Peyer's patch (tissue), 4 donors: ENCODE measurements around the gene FGD5.

ENCODE experiments used
- POLR2A ChIP-seq, 2 donors: fragments of 450-650 bp; IDR thresholded peaks; one replicate each; pipeline ENCODE4 v1.5.1; 2017; ENCODE audit warnings: antibody characterized with exemption in 2 of 2, mild to moderate bottlenecking in 2 of 2, moderate library complexity in 2 of 2
- TF ChIP-seq, protein P1 (sequence below), 6 experiments: fragments of 450-650 bp in 4 of 6; fragments of 200-600 bp in 2 of 6; sonication (generic) in 1 of 6; IDR thresholded peaks; one replicate each; pipeline ENCODE4 v1.5.1; 2017 to 2019; ENCODE audit warnings: antibody characterized with exemption in 6 of 6, mild to moderate bottlenecking in 3 of 6, moderate library complexity in 1 of 6

DNA sequence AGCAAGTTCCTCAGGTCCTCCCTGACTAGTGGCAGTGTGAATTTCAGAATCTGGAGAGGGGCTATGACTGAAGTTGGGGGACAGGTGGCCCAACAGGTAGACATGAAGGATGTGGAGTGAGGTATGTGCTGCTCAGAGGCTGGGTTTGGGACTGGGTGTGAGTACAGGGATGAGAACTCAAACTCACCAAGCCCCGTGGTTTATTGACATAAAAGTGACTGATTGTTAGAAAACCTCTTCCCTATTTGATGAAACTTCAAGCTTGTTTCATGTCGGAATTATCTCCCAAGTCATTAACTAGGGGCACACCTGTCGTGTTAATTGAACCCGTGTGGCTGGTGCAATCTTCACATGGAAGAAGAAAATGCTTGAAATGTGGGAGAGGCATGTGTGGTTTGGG is 27.1 kb downstream of the FGD5 start:
- TF ChIP-seq POLR2A (IDR thresholded peaks at IDR 0.05) = no peak
- TF ChIP-seq, protein P1, sequence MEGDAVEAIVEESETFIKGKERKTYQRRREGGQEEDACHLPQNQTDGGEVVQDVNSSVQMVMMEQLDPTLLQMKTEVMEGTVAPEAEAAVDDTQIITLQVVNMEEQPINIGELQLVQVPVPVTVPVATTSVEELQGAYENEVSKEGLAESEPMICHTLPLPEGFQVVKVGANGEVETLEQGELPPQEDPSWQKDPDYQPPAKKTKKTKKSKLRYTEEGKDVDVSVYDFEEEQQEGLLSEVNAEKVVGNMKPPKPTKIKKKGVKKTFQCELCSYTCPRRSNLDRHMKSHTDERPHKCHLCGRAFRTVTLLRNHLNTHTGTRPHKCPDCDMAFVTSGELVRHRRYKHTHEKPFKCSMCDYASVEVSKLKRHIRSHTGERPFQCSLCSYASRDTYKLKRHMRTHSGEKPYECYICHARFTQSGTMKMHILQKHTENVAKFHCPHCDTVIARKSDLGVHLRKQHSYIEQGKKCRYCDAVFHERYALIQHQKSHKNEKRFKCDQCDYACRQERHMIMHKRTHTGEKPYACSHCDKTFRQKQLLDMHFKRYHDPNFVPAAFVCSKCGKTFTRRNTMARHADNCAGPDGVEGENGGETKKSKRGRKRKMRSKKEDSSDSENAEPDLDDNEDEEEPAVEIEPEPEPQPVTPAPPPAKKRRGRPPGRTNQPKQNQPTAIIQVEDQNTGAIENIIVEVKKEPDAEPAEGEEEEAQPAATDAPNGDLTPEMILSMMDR (IDR thresholded peaks at IDR 0.05) = no peak
